Measurements from ENCODE around the gene GTF3C5. TPM values are rescaled to one million over a fixed set of nuclear protein-coding genes. Genes with fewer than 3 reads are reported as not detected.

The GTF3C5 gene
- total RNA-seq, 1 donor from 2014 or later, result 36.5 TPM

GRCh38 chr9:133073086-133074014 is 42.6 kb downstream of the GTF3C5 start:
- no peak overlapping the region for H3K4me3 Mint-ChIP-seq (ENCODE audit: unreplicated experiment)
- DNase-seq (ENCODE audit: low spot score), result peak; percentile 19
- no peaks in the 10 kb centered on the region for H3K27me3 Mint-ChIP-seq (ENCODE audit: low read depth)
- no peak overlapping the region for H3K27ac Mint-ChIP-seq (ENCODE audit: unreplicated experiment)
- no peak for TF ChIP-seq CTCF (IDR thresholded peaks at IDR 0.05)
- H3K4me1 Mint-ChIP-seq (ENCODE audit: low read depth), result peaks cover 40% of the 10 kb centered on the region
- H3K36me3 Mint-ChIP-seq (ENCODE audit: low read depth), result peaks cover 6% of the 10 kb centered on the region
- no peaks in the 10 kb centered on the region for H3K9me3 Mint-ChIP-seq (ENCODE audit: low read depth)

GRCh38 chr9:133074111-133074651 is 43.4 kb downstream of the GTF3C5 start:
- Mint-ChIP-seq H3K4me3 (ENCODE audit: unreplicated experiment) (no peak overlapping the region), H3K27ac (ENCODE audit: unreplicated experiment) (no peak overlapping the region), H3K36me3 (ENCODE audit: low read depth) (peaks cover 6% of the 10 kb centered on the region), H3K4me1 (ENCODE audit: low read depth) (peaks cover 40% of the 10 kb centered on the region), H3K9me3 (ENCODE audit: low read depth) (no peaks in the 10 kb centered on the region), H3K27me3 (ENCODE audit: low read depth) (no peaks in the 10 kb centered on the region)
- TF ChIP-seq CTCF (IDR thresholded peaks at IDR 0.05), result no peak
- DNase-seq (ENCODE audit: low spot score), result peak; percentile 24

GRCh38 chr9:133075925-133076630 is 45.3 kb downstream of the GTF3C5 start:
- peaks cover 3% of the 10 kb centered on the region for H3K36me3 Mint-ChIP-seq (ENCODE audit: low read depth)
- no peak overlapping the region for H3K4me3 Mint-ChIP-seq (ENCODE audit: unreplicated experiment)
- H3K9me3 Mint-ChIP-seq (ENCODE audit: low read depth), result no peaks in the 10 kb centered on the region
- H3K4me1 Mint-ChIP-seq (ENCODE audit: low read depth), result peaks cover 40% of the 10 kb centered on the region
- peaks cover 3% of the 10 kb centered on the region for H3K27me3 Mint-ChIP-seq (ENCODE audit: low read depth)
- DNase-seq (ENCODE audit: low spot score), result no peak
- no peak for TF ChIP-seq CTCF (IDR thresholded peaks at IDR 0.05)
- H3K27ac Mint-ChIP-seq (ENCODE audit: unreplicated experiment), result peak overlapping the region; percentile 85

- no peak overlapping the region for H3K27ac Mint-ChIP-seq (ENCODE audit: unreplicated experiment)
- peaks cover 2% of the 10 kb centered on the region for H3K36me3 Mint-ChIP-seq (ENCODE audit: low read depth)
- TF ChIP-seq CTCF (IDR thresholded peaks at IDR 0.05), result no peak
- DNase-seq (ENCODE audit: low spot score), result no peak
- H3K4me3 Mint-ChIP-seq (ENCODE audit: unreplicated experiment), result no peak overlapping the region
- peaks cover 3% of the 10 kb centered on the region for H3K27me3 Mint-ChIP-seq (ENCODE audit: low read depth)
- no peaks in the 10 kb centered on the region for H3K9me3 Mint-ChIP-seq (ENCODE audit: low read depth)
- peaks cover 40% of the 10 kb centered on the region for H3K4me1 Mint-ChIP-seq (ENCODE audit: low read depth)
Measured at GRCh38 chr9:133076691-133077090, 45.9 kb downstream of the GTF3C5 start.

- peak; percentile 57 for DNase-seq (ENCODE audit: low spot score)
- Mint-ChIP-seq H3K27ac (ENCODE audit: unreplicated experiment) (no peak overlapping the region), H3K36me3 (ENCODE audit: low read depth) (no peaks in the 10 kb centered on the region), H3K9me3 (ENCODE audit: low read depth) (no peaks in the 10 kb centered on the region), H3K4me3 (ENCODE audit: unreplicated experiment) (no peak overlapping the region), H3K4me1 (ENCODE audit: low read depth) (peaks cover 40% of the 10 kb centered on the region), H3K27me3 (ENCODE audit: low read depth) (peaks cover 3% of the 10 kb centered on the region)
- no peak for TF ChIP-seq CTCF (IDR thresholded peaks at IDR 0.05)
Measured at GRCh38 chr9:133078486-133078885, 47.7 kb downstream of the GTF3C5 start.
